ENCODE results near the gene PIK3R3. TPM values are rescaled to one million over a fixed set of nuclear protein-coding genes. Genes with fewer than 3 reads are reported as not detected.

PIK3R3 gene
- total and polyA plus RNA-seq, 5 donors, result 20.0 to 49.8 (median 30.9) TPM

GRCh38 chr1:46021046-46021996 is 111.1 kb downstream of the PIK3R3 start:
- H3K4me1 ChIP-seq (ENCODE audit: control insufficient read depth, insufficient read depth, low read length), result peaks cover 18% of the 10 kb centered on the region
- H3K27ac ChIP-seq (ENCODE audit: low read length), result peak overlapping the region; percentile 42
- WGBS, result 90% methylated on average over 2 of the region's 2 CpGs
- DNase-seq (no peak), ATAC-seq (peak in 1 of 2 donors; percentile 29)
- no peak overlapping the region for H3K4me3 ChIP-seq (ENCODE audit: low read length)
- H3K9me3 ChIP-seq (ENCODE audit: control insufficient read depth, low read length), result no peaks in the 10 kb centered on the region
- intact Hi-C loops (cut with DNase I), result no loop called here
- no peaks in the 10 kb centered on the region for H3K27me3 ChIP-seq (ENCODE audit: control insufficient read depth, insufficient read depth)

- Histone ChIP-seq H3K27me3 (ENCODE audit: control insufficient read depth, insufficient read depth) (no peaks in the 10 kb centered on the region), H3K9me3 (ENCODE audit: control insufficient read depth, low read length) (no peaks in the 10 kb centered on the region), H3K4me3 (ENCODE audit: low read length) (no peak overlapping the region), H3K4me1 (ENCODE audit: control insufficient read depth, insufficient read depth, low read length) (peaks cover 12% of the 10 kb centered on the region), H3K27ac (ENCODE audit: low read length) (peak overlapping the region; percentile 34)
- intact Hi-C loops (cut with DNase I), result no loop called here
- DNase-seq, result no peak
- WGBS, result 42% methylated on average over 4 of the region's 4 CpGs
- peak in 1 of 2 donors; percentile 20 for ATAC-seq
Observed at GRCh38 chr1:46020010-46020409, 112.4 kb downstream of the PIK3R3 start.

- H3K27me3 ChIP-seq (ENCODE audit: control insufficient read depth, insufficient read depth), result no peaks in the 10 kb centered on the region
- no peak for ATAC-seq
- WGBS, result 92% methylated on average over 7 of the region's 7 CpGs
- H3K4me1 ChIP-seq (ENCODE audit: control insufficient read depth, insufficient read depth, low read length), result peaks cover 12% of the 10 kb centered on the region
- DNase-seq, result no peak
- peak overlapping the region; percentile 38 for H3K27ac ChIP-seq (ENCODE audit: low read length)
- H3K4me3 ChIP-seq (ENCODE audit: low read length), result no peak overlapping the region
- H3K9me3 ChIP-seq (ENCODE audit: control insufficient read depth, low read length), result no peaks in the 10 kb centered on the region
- intact Hi-C loops (cut with DNase I), result no loop called here
Observed at GRCh38 chr1:46019348-46019747, 113.1 kb downstream of the PIK3R3 start.

GRCh38 chr1:46017876-46018503 is 114.4 kb downstream of the PIK3R3 start:
- WGBS, result 86% methylated on average over 6 of the region's 6 CpGs
- Histone ChIP-seq H3K27ac (ENCODE audit: low read length) (no peak overlapping the region), H3K27me3 (ENCODE audit: control insufficient read depth, insufficient read depth) (no peaks in the 10 kb centered on the region), H3K4me3 (ENCODE audit: low read length) (no peak overlapping the region), H3K4me1 (ENCODE audit: control insufficient read depth, insufficient read depth, low read length) (peaks cover 12% of the 10 kb centered on the region), H3K9me3 (ENCODE audit: control insufficient read depth, low read length) (no peaks in the 10 kb centered on the region)
- intact Hi-C loops (cut with DNase I), result no loop called here
- no peak for ATAC-seq
- no peak for DNase-seq

GRCh38 chr1:46013581-46013980 is 118.8 kb downstream of the PIK3R3 start:
- peaks cover 2% of the 10 kb centered on the region for H3K4me1 ChIP-seq (ENCODE audit: control insufficient read depth, insufficient read depth, low read length)
- H3K27ac ChIP-seq (ENCODE audit: low read length), result no peak overlapping the region
- ATAC-seq, result no peak
- 98% methylated on average over 3 of the region's 3 CpGs for WGBS
- H3K27me3 ChIP-seq (ENCODE audit: control insufficient read depth, insufficient read depth), result no peaks in the 10 kb centered on the region
- H3K9me3 ChIP-seq (ENCODE audit: control insufficient read depth, low read length), result no peaks in the 10 kb centered on the region
- intact Hi-C loops (cut with DNase I), result no loop called here
- H3K4me3 ChIP-seq (ENCODE audit: low read length), result no peak overlapping the region
- DNase-seq, result no peak

GRCh38 chr1:46012236-46012635 is 120.2 kb downstream of the PIK3R3 start:
- ATAC-seq, result no peak
- no peaks in the 10 kb centered on the region for H3K27me3 ChIP-seq (ENCODE audit: control insufficient read depth, insufficient read depth)
- DNase-seq, result no peak
- intact Hi-C loops (cut with DNase I), result no loop called here
- no peak overlapping the region for H3K27ac ChIP-seq (ENCODE audit: low read length)
- peaks cover 2% of the 10 kb centered on the region for H3K4me1 ChIP-seq (ENCODE audit: control insufficient read depth, insufficient read depth, low read length)
- WGBS, result 69% methylated on average over 1 of the region's 1 CpG
- no peak overlapping the region for H3K4me3 ChIP-seq (ENCODE audit: low read length)
- no peaks in the 10 kb centered on the region for H3K9me3 ChIP-seq (ENCODE audit: control insufficient read depth, low read length)

- H3K4me1 ChIP-seq (ENCODE audit: control insufficient read depth, insufficient read depth, low read length), result peaks cover 2% of the 10 kb centered on the region
- 77% methylated on average over 7 of the region's 7 CpGs for WGBS
- no peak for DNase-seq
- H3K27ac ChIP-seq (ENCODE audit: low read length), result no peak overlapping the region
- no peaks in the 10 kb centered on the region for H3K9me3 ChIP-seq (ENCODE audit: control insufficient read depth, low read length)
- intact Hi-C loops (cut with DNase I), result no loop called here
- ATAC-seq, result no peak
- H3K27me3 ChIP-seq (ENCODE audit: control insufficient read depth, insufficient read depth), result no peaks in the 10 kb centered on the region
- no peak overlapping the region for H3K4me3 ChIP-seq (ENCODE audit: low read length)
Observed at GRCh38 chr1:46011121-46011695, 121.2 kb downstream of the PIK3R3 start.

- DNase-seq, result no peak
- ATAC-seq, result no peak
- H3K4me1 ChIP-seq (ENCODE audit: control insufficient read depth, insufficient read depth, low read length), result peaks cover 5% of the 10 kb centered on the region
- intact Hi-C loops (cut with DNase I), result no loop called here
- no peaks in the 10 kb centered on the region for H3K27me3 ChIP-seq (ENCODE audit: control insufficient read depth, insufficient read depth)
- 84% methylated on average over 6 of the region's 6 CpGs for WGBS
- no peak overlapping the region for H3K4me3 ChIP-seq (ENCODE audit: low read length)
- no peak overlapping the region for H3K27ac ChIP-seq (ENCODE audit: low read length)
- no peaks in the 10 kb centered on the region for H3K9me3 ChIP-seq (ENCODE audit: control insufficient read depth, low read length)
Observed at GRCh38 chr1:46010611-46011010, 121.8 kb downstream of the PIK3R3 start.

- intact Hi-C loops (cut with DNase I), result no loop called here
- Histone ChIP-seq H3K27me3 (ENCODE audit: control insufficient read depth, insufficient read depth) (no peaks in the 10 kb centered on the region), H3K27ac (ENCODE audit: low read length) (no peak overlapping the region), H3K4me3 (ENCODE audit: low read length) (no peak overlapping the region), H3K9me3 (ENCODE audit: control insufficient read depth, low read length) (no peaks in the 10 kb centered on the region), H3K4me1 (ENCODE audit: control insufficient read depth, insufficient read depth, low read length) (peaks cover 5% of the 10 kb centered on the region)
- ATAC-seq, result peak; percentile 23 to 46
- no peak for DNase-seq
Observed at GRCh38 chr1:46008585-46008984, 123.8 kb downstream of the PIK3R3 start.

- WGBS, result 64% methylated on average over 1 of the region's 1 CpG
- H3K4me3 ChIP-seq (ENCODE audit: low read length), result no peak overlapping the region
- peaks cover 5% of the 10 kb centered on the region for H3K4me1 ChIP-seq (ENCODE audit: control insufficient read depth, insufficient read depth, low read length)
- H3K27ac ChIP-seq (ENCODE audit: low read length), result no peak overlapping the region
- DNase-seq (no peak), ATAC-seq (no peak)
- no peaks in the 10 kb centered on the region for H3K9me3 ChIP-seq (ENCODE audit: control insufficient read depth, low read length)
- intact Hi-C loops (cut with DNase I), result no loop called here
- H3K27me3 ChIP-seq (ENCODE audit: control insufficient read depth, insufficient read depth), result no peaks in the 10 kb centered on the region
Observed at GRCh38 chr1:46005594-46005993, 126.8 kb downstream of the PIK3R3 start.

- H3K4me1 ChIP-seq (ENCODE audit: control insufficient read depth, insufficient read depth, low read length), result peaks cover 5% of the 10 kb centered on the region
- no peak for ATAC-seq
- no peaks in the 10 kb centered on the region for H3K27me3 ChIP-seq (ENCODE audit: control insufficient read depth, insufficient read depth)
- intact Hi-C loops (cut with DNase I), result no loop called here
- no peak overlapping the region for H3K27ac ChIP-seq (ENCODE audit: low read length)
- no peak overlapping the region for H3K4me3 ChIP-seq (ENCODE audit: low read length)
- WGBS, result 99% methylated on average over 1 of the region's 1 CpG
- no peak for DNase-seq
- no peaks in the 10 kb centered on the region for H3K9me3 ChIP-seq (ENCODE audit: control insufficient read depth, low read length)
Observed at GRCh38 chr1:46004492-46004891, 127.9 kb downstream of the PIK3R3 start.

Data from right cardiac atrium (tissue), 5 donors.